Tibial nerve (tissue), 4 donors: ENCODE data around the gene RHEB. TPM values are rescaled to one million over a fixed set of nuclear protein-coding genes. Genes with fewer than 3 reads are reported as not detected.
A peak's percentile ranks its signal among the peaks of the same experiment; 100 is the strongest.

Experiments
- DNase-seq, 2 donors: peaks; one replicate each; pipeline ENCODE4 v3.0.0-alpha.2; 2019; ENCODE audit warnings: low spot score in 2 of 2
- H3K27ac ChIP-seq, 4 donors: fragments of 200-600 bp; sonication (generic) in 3 of 4; one replicate each; pipeline ENCODE4 v1.5.1; 2017 to 2019; ENCODE audit warnings: mild to moderate bottlenecking in 1 of 4
- H3K27me3 ChIP-seq, 2 donors: fragments of 200-600 bp; sonication (generic) in 1 of 2; one replicate each; pipeline versions ENCODE4 v1.5.1 to v1.6.0; 2017 to 2019
- H3K36me3 ChIP-seq, 3 donors: fragments of 200-600 bp; sonication (generic); one replicate each; pipeline ENCODE4 v1.5.1; 2018 to 2019
- H3K4me1 ChIP-seq, 4 donors: fragments of 200-600 bp; sonication (generic) in 3 of 4; one replicate each; pipeline ENCODE4 v1.5.1; 2017 to 2019
- H3K4me3 ChIP-seq, 4 donors: fragments of 200-600 bp; sonication (generic) in 3 of 4; one replicate each; pipeline ENCODE4 v1.5.1; 2017 to 2019; ENCODE audit warnings: mild to moderate bottlenecking in 1 of 4, moderate library complexity in 1 of 4
- H3K9me3 ChIP-seq, 4 donors: fragments of 200-600 bp; sonication (generic) in 3 of 4; one replicate each; pipeline ENCODE4 v1.5.1; 2017 to 2019
- EP300 ChIP-seq, 2 donors: sonication (generic); formaldehyde crosslinking; IDR thresholded peaks; one replicate each; pipeline ENCODE4 v1.6.1; 2017; ENCODE audit warnings: antibody characterized with exemption in 2 of 2, mild to moderate bottlenecking in 1 of 2
- POLR2A ChIP-seq, 2 donors: fragments of 450-650 bp; IDR thresholded peaks; one replicate each; pipeline ENCODE4 v1.6.1; 2017; ENCODE audit warnings: antibody characterized with exemption in 2 of 2, mild to moderate bottlenecking in 2 of 2, moderate library complexity in 2 of 2
- WGBS, 2 donors: methylation state at CpG; one replicate each; pipeline ENCODE4 v1.1.5; 2018; 5-methylcytosine and 5-hydroxymethylcytosine counted together
- total RNA-seq, 4 donors: library from RNA; depleted of rRNA; stranded (reverse); fragments of >200 nt; gene quantifications; one replicate each; pipeline ENCODE4 v1.1.0, GENCODE V29; 2016
- TF ChIP-seq, protein P1 (sequence below), 5 experiments: fragments of 200-600 bp in 3 of 5; fragments of 450-650 bp in 2 of 5; sonication (generic) in 3 of 5; IDR thresholded peaks; one replicate each; pipeline ENCODE4 v1.5.1; 2016 to 2019; ENCODE audit warnings: antibody characterized with exemption in 5 of 5, mild to moderate bottlenecking in 3 of 5, moderate library complexity in 2 of 5

Gene RHEB
- total RNA-seq, 4 donors from 2014 or later: 95.4 to 128 (median 103) TPM

GRCh38 chr7:151507806-151508205 is 11.9 kb downstream of the RHEB start:
- WGBS, 2 donors: 57 to 62% methylated on average over 2 of the region's 2 CpGs
- no peaks in the 10 kb centered on the region for H3K27me3 ChIP-seq
- no peak for DNase-seq
- no peak overlapping the region for H3K4me3 ChIP-seq
- H3K36me3 ChIP-seq: no peaks in the 10 kb centered on the region
- peak overlapping the region in 2 of 4 donors; percentile 53 to 59 for H3K27ac ChIP-seq
- TF ChIP-seq POLR2A (IDR thresholded peaks at IDR 0.05) (no peak), EP300 (IDR thresholded peaks at IDR 0.05) (no peak)
- TF ChIP-seq, protein P1, sequence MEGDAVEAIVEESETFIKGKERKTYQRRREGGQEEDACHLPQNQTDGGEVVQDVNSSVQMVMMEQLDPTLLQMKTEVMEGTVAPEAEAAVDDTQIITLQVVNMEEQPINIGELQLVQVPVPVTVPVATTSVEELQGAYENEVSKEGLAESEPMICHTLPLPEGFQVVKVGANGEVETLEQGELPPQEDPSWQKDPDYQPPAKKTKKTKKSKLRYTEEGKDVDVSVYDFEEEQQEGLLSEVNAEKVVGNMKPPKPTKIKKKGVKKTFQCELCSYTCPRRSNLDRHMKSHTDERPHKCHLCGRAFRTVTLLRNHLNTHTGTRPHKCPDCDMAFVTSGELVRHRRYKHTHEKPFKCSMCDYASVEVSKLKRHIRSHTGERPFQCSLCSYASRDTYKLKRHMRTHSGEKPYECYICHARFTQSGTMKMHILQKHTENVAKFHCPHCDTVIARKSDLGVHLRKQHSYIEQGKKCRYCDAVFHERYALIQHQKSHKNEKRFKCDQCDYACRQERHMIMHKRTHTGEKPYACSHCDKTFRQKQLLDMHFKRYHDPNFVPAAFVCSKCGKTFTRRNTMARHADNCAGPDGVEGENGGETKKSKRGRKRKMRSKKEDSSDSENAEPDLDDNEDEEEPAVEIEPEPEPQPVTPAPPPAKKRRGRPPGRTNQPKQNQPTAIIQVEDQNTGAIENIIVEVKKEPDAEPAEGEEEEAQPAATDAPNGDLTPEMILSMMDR (IDR thresholded peaks at IDR 0.05): no peak
- H3K4me1 ChIP-seq: peaks cover 0 to 81% (median 32%) of the 10 kb centered on the region in 4 donors
- H3K9me3 ChIP-seq: no peaks in the 10 kb centered on the region

DNA sequence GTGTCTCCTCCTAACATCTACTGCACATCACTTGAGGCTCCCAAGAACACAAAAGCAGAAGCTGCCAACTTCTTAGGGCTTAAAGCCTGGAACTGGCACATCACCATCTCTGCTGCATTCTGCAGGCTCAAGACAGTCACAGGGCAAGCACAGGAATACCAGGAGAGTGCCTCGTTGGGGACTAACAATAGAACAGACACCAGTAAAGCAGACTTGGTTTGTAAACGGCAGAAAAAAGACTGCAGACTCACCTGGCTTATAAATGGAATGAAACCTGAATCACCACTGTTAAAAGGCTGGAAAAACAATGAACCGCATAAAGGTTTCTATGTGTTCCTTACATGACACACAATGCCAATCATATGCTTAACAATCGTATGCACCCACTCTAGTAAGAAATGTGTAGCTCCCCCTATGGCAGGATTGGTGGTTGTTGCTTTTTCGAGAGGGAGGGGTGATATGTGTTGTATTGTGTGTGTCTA is 12.8 kb downstream of the RHEB start:
- Histone ChIP-seq H3K36me3 (no peaks in the 10 kb centered on the region), H3K27me3 (no peaks in the 10 kb centered on the region), H3K27ac (peak overlapping the region in 2 of 4 donors; percentile 53 to 59), H3K4me3 (no peak overlapping the region), H3K4me1 (peaks cover 0 to 73% (median 24%) of the 10 kb centered on the region in 4 donors), H3K9me3 (no peaks in the 10 kb centered on the region)
- DNase-seq: no peak
- 53 to 61% methylated on average over 5 of the region's 5 CpGs for WGBS, 2 donors
- no peak for TF ChIP-seq POLR2A (IDR thresholded peaks at IDR 0.05)

DNA sequence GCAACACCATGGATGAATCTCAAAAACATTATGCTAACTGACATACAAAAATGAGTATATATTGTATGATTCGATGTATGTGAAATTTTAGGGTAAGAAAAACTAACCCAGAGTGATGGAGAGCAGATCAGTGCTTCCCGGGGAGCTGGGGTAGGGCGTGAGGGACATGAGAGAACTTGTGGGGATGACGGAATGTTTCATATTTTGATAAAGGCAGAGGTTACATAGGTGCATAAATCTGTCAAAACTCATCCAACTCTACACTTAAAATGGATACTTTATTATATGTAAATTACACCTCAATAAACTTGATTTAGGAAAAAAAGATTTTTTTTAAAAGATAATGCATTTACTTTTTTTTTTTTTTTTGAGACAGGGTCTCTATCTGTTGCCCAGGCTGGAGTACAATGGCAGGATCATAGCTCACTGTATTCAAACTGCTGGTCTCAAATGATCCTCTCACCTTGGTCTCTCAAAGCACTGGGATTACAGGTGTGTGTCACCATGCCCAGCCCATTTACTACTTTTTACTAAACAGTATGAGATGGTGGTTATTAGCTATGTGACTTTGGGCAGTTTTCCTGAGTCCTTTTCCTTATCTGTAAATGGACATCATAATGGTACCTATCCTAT is 13.7 kb downstream of the RHEB start:
- DNase-seq: no peak
- no peak for TF ChIP-seq EP300 (IDR thresholded peaks at IDR 0.05)
- TF ChIP-seq, protein P1 (IDR thresholded peaks at IDR 0.05): no peak
- no peak for TF ChIP-seq POLR2A (IDR thresholded peaks at IDR 0.05)
- no peaks in the 10 kb centered on the region for H3K27me3 ChIP-seq
- 92 to 98% methylated on average over 4 of the region's 4 CpGs for WGBS, 2 donors
- H3K4me3 ChIP-seq: no peak overlapping the region
- H3K27ac ChIP-seq: no peak overlapping the region
- peaks cover 0 to 63% (median 24%) of the 10 kb centered on the region in 4 donors for H3K4me1 ChIP-seq
- H3K9me3 ChIP-seq: no peaks in the 10 kb centered on the region
- H3K36me3 ChIP-seq: no peaks in the 10 kb centered on the region

DNA sequence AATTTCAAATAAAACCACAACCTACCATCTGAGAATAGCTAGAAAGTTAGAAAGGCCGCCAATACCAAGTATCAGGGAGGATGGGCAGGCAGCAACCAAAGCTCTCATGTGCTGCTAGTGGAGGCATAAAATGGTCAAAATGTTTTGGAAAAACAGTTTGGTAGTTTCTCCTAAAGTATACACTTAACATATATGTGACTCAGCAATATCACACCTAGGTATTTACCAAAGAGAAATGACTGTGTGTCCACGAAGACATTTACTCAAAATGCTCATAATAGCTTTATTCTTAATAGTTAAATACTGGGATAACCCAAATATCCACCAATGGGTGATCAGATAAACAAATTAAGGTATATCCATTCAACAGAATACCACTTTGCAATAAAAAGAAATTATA is 14.3 kb downstream of the RHEB start:
- no peak for TF ChIP-seq POLR2A (IDR thresholded peaks at IDR 0.05)
- TF ChIP-seq, protein P1 (IDR thresholded peaks at IDR 0.05): no peak
- Histone ChIP-seq H3K9me3 (no peaks in the 10 kb centered on the region), H3K27ac (peak overlapping the region in 2 of 4 donors; percentile 39 to 69), H3K27me3 (no peaks in the 10 kb centered on the region), H3K4me1 (peaks cover 0 to 58% (median 24%) of the 10 kb centered on the region in 4 donors), H3K36me3 (no peaks in the 10 kb centered on the region), H3K4me3 (no peak overlapping the region)
- DNase-seq: no peak
- WGBS, 2 donors: 86 to 95% methylated on average over 2 of the region's 2 CpGs

DNA sequence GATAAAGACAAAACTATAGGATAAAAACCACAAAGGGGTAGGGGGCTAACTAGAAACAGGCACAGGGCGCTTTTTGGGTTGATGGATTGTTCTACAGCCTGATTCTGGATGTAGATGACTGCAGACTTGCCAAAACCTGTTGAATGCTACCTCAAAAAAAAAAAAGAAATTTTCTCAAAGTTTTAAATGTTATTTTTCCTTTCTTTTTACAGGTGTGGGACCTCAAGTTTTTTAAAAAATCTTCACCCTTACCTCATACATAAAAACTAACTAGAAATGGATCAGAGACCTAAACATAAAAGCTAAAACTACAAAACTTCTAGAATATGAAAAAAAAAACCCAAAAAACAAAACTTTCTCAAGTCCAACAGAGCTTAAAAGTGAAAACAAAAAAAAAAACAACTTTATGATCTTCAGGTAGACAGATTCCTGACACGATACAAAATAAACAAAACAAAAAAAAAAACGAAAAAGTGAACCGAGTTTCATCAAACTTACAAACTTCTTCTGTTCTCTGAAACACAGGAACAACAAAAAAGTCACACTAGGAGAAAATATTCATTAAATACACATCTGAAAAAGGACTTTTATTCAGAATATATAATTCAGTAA is 14.9 kb downstream of the RHEB start:
- no peak for DNase-seq
- Histone ChIP-seq H3K9me3 (no peaks in the 10 kb centered on the region), H3K27ac (peak overlapping the region in 3 of 4 donors; percentile 25 to 69 (median 53)), H3K4me1 (peaks cover 0 to 53% (median 24%) of the 10 kb centered on the region in 4 donors), H3K4me3 (no peak overlapping the region), H3K27me3 (no peaks in the 10 kb centered on the region), H3K36me3 (no peaks in the 10 kb centered on the region)
- TF ChIP-seq POLR2A (IDR thresholded peaks at IDR 0.05) (no peak), EP300 (IDR thresholded peaks at IDR 0.05) (no peak)
- TF ChIP-seq, protein P1 (IDR thresholded peaks at IDR 0.05): no peak
- WGBS, 2 donors: 79 to 86% methylated on average over 4 of the region's 4 CpGs
